Smooth muscle cell (in vitro differentiated cells): Measurements from ENCODE around the gene RNF157. TPM values are rescaled to one million over a fixed set of nuclear protein-coding genes. Genes with fewer than 3 reads are reported as not detected.

Experiments
- DNase-seq: peaks from one replicate; lab custom pipeline; 2025; ENCODE audit not compliant: unreplicated experiment; lab: John Stamatoyannopoulos, UW
- H2AFZ ChIP-seq: fragments of 200-600 bp; sonication (generic); 2 replicates; pipeline ENCODE4 v1.6.0; 2016; ENCODE audit warnings: antibody characterized with exemption, low read depth, mild to moderate bottlenecking
- H3F3A ChIP-seq: fragments of 200-600 bp; sonication (generic); 2 replicates; pipeline ENCODE4 v1.6.0; 2017; ENCODE audit warnings: antibody characterized with exemption, low read depth
- H3K27ac ChIP-seq: fragments of 200-600 bp; sonication (generic); 2 replicates; pipeline ENCODE4 v1.5.1; 2016; ENCODE audit warnings: low read depth, mild to moderate bottlenecking
- H3K27me3 ChIP-seq: fragments of 200-600 bp; sonication (generic); 2 replicates; pipeline ENCODE4 v1.6.1; 2016; ENCODE audit warnings: low read depth, mild to moderate bottlenecking
- H3K36me3 ChIP-seq: fragments of 200-600 bp; sonication (generic); 2 replicates; pipeline ENCODE4 v1.5.1; 2016; ENCODE audit warnings: low read depth
- H3K4me1 ChIP-seq: fragments of 200-600 bp; sonication (generic); 2 replicates; pipeline ENCODE4 v1.5.1; 2016; ENCODE audit warnings: low read depth
- H3K4me2 ChIP-seq: fragments of 200-600 bp; sonication (generic); 2 replicates; pipeline ENCODE4 v1.6.0; 2016; ENCODE audit warnings: mild to moderate bottlenecking
- H3K4me3 ChIP-seq: fragments of 200-600 bp; sonication (generic); 2 replicates; pipeline ENCODE4 v1.5.1; 2016; ENCODE audit warnings: mild to moderate bottlenecking
- H3K79me2 ChIP-seq: fragments of 200-600 bp; sonication (generic); 2 replicates; pipeline ENCODE4 v1.6.0; 2016; ENCODE audit warnings: low read depth, mild to moderate bottlenecking
- H3K9ac ChIP-seq: fragments of 200-600 bp; sonication (generic); 2 replicates; pipeline ENCODE4 v1.6.0; 2016; ENCODE audit warnings: low read depth
- H3K9me3 ChIP-seq: fragments of 200-600 bp; sonication (generic); replicated peaks from 2 replicates; pipeline ENCODE4 v1.5.1; 2016; ENCODE audit warnings: low read depth
- H4K20me1 ChIP-seq: fragments of 200-600 bp; sonication (generic); 2 replicates; pipeline ENCODE4 v1.6.0; 2016; ENCODE audit warnings: low read depth
- CTCF ChIP-seq: fragments of 200-600 bp; sonication (generic); IDR thresholded peaks from 2 replicates; pipeline ENCODE4 v1.5.1; 2017; ENCODE audit warnings: borderline replicate concordance, mild to moderate bottlenecking, antibody characterized with exemption; ENCODE audit not compliant: insufficient read depth, poor library complexity, severe bottlenecking
- WGBS: methylation state at CpG from one replicate; pipeline ENCODE4 v1.1.7; 2016; ENCODE audit warnings: low lambda C conversion rate; 5-methylcytosine and 5-hydroxymethylcytosine counted together
- polyA plus RNA-seq: library from polyadenylated mRNA; unstranded; fragments of >200 nt; fragmentation: Nextera tagmentation; extraction: Ambion mirVana; gene quantifications from 2 replicates; pipeline ENCODE4 v1.2.1, GENCODE V29; 2016
- total RNA-seq: library from RNA; depleted of rRNA; stranded (reverse); fragments of >200 nt; gene quantifications from 2 replicates; pipeline ENCODE4 v1.2.3, GENCODE V29; 2014

RNF157 gene
- total and polyA plus RNA-seq, 2 experiments from 2014 or later: 0.09 to 0.63 TPM

GRCh38 chr17:76153202-76153601 is 87.1 kb downstream of the RNF157 start:
- DNase-seq: no peak

GRCh38 chr17:76152591-76152990 is 87.7 kb downstream of the RNF157 start:
- DNase-seq: no peak
- Histone ChIP-seq H3K9ac (no peak overlapping the region), H2AFZ (no peak overlapping the region), H3K79me2 (no peaks in the 10 kb centered on the region), H3K4me2 (no peak overlapping the region), H3K4me1 (no peaks in the 10 kb centered on the region), H3K36me3 (no peaks in the 10 kb centered on the region), H3K27ac (no peak overlapping the region), H3K4me3 (no peak overlapping the region), H3F3A (no peaks in the 10 kb centered on the region), H4K20me1 (no peaks in the 10 kb centered on the region), H3K27me3 (no peaks in the 10 kb centered on the region), H3K9me3 (no peaks in the 10 kb centered on the region)
- no peak for TF ChIP-seq CTCF
- 88% methylated on average over 7 of the region's 7 CpGs for WGBS

More at GRCh38 chr17:76153202-76153601, 87.1 kb downstream of the RNF157 start:
- Histone ChIP-seq H3K9me3 (no peaks in the 10 kb centered on the region), H2AFZ (no peak overlapping the region), H3K36me3 (no peaks in the 10 kb centered on the region), H3K4me2 (no peak overlapping the region), H3K79me2 (no peaks in the 10 kb centered on the region), H3F3A (no peaks in the 10 kb centered on the region), H3K9ac (no peak overlapping the region), H3K4me1 (no peaks in the 10 kb centered on the region), H3K27ac (no peak overlapping the region), H4K20me1 (no peaks in the 10 kb centered on the region), H3K4me3 (no peak overlapping the region), H3K27me3 (no peaks in the 10 kb centered on the region)
- 81% methylated on average over 9 of the region's 9 CpGs for WGBS
- no peak for TF ChIP-seq CTCF

- Histone ChIP-seq H3K36me3 (no peaks in the 10 kb centered on the region), H3K4me1 (no peaks in the 10 kb centered on the region), H3K27me3 (no peaks in the 10 kb centered on the region), H4K20me1 (no peaks in the 10 kb centered on the region), H3K9ac (no peak overlapping the region), H3F3A (no peaks in the 10 kb centered on the region), H3K9me3 (no peaks in the 10 kb centered on the region), H3K4me2 (no peak overlapping the region), H3K4me3 (no peak overlapping the region), H3K27ac (no peak overlapping the region), H2AFZ (no peak overlapping the region), H3K79me2 (no peaks in the 10 kb centered on the region)
- WGBS: 96% methylated on average over 8 of the region's 8 CpGs
- DNase-seq: no peak
- TF ChIP-seq CTCF: no peak
Measured at GRCh38 chr17:76151896-76152454, 88.3 kb downstream of the RNF157 start.
